ENCODE measurements around the gene CXADR.
A peak's percentile ranks its signal among the peaks of the same experiment; 100 is the strongest.
"Not testable (repeated sequence)": the region's sequence is repeated elsewhere in the genome, so short reads cannot be mapped to it uniquely, and the experiment has no call there.

CXADR gene

GRCh38 chr21:17512253-17513213 lies at the start of gene CXADR:
CXADR (plus strand) TSS chr21:17513043; CDS start chr21:17513130, 87 bp downstream.
- DNase-seq (ENCODE audit: low read depth, low spot score): peak; percentile 60

GRCh38 chr21:17466166-17466565 lies 46.7 kb upstream of the CXADR start:
- DNase-seq (ENCODE audit: low read depth, low spot score): no peak

- no peak for DNase-seq (ENCODE audit: low read depth, low spot score)
Observed at GRCh38 chr21:17467392-17467791, 45.5 kb upstream of the CXADR start.

- DNase-seq (ENCODE audit: low read depth, low spot score): no peak
Observed at GRCh38 chr21:17467829-17468228, 45.0 kb upstream of the CXADR start.

GRCh38 chr21:17468698-17469097 lies 44.1 kb upstream of the CXADR start:
- no peak for DNase-seq (ENCODE audit: low read depth, low spot score)

GRCh38 chr21:17469727-17470126 lies 43.1 kb upstream of the CXADR start:
- DNase-seq (ENCODE audit: low read depth, low spot score): no peak

- no peak for DNase-seq (ENCODE audit: low read depth, low spot score)
Observed at GRCh38 chr21:17472182-17472581, 40.7 kb upstream of the CXADR start.

GRCh38 chr21:17472592-17473271 lies 40.1 kb upstream of the CXADR start:
- DNase-seq (ENCODE audit: low read depth, low spot score): no peak

- DNase-seq (ENCODE audit: low read depth, low spot score): no peak
Observed at GRCh38 chr21:17476006-17476405, 36.8 kb upstream of the CXADR start.

GRCh38 chr21:17478156-17478555 lies 34.7 kb upstream of the CXADR start:
- DNase-seq (ENCODE audit: low read depth, low spot score): not testable (repeated sequence)

- DNase-seq (ENCODE audit: low read depth, low spot score): no peak
Observed at GRCh38 chr21:17479606-17480005, 33.2 kb upstream of the CXADR start.

- no peak for DNase-seq (ENCODE audit: low read depth, low spot score)
Observed at GRCh38 chr21:17482928-17483327, 29.9 kb upstream of the CXADR start.

GRCh38 chr21:17488620-17489019 lies 24.2 kb upstream of the CXADR start:
- DNase-seq (ENCODE audit: low read depth, low spot score): no peak

- DNase-seq (ENCODE audit: low read depth, low spot score): not testable (repeated sequence)
Observed at GRCh38 chr21:17489565-17489964, 23.3 kb upstream of the CXADR start.

- no peak for DNase-seq (ENCODE audit: low read depth, low spot score)
Observed at GRCh38 chr21:17491716-17492414, 21.0 kb upstream of the CXADR start.

- DNase-seq (ENCODE audit: low read depth, low spot score): no peak
Observed at GRCh38 chr21:17492415-17493168, 20.3 kb upstream of the CXADR start.

- DNase-seq (ENCODE audit: low read depth, low spot score): no peak
Observed at GRCh38 chr21:17494051-17494450, 18.8 kb upstream of the CXADR start.

GRCh38 chr21:17495680-17496079 lies 17.2 kb upstream of the CXADR start:
- DNase-seq (ENCODE audit: low read depth, low spot score): no peak

GRCh38 chr21:17497316-17497715 lies 15.5 kb upstream of the CXADR start:
- DNase-seq (ENCODE audit: low read depth, low spot score): no peak

- no peak for DNase-seq (ENCODE audit: low read depth, low spot score)
Observed at GRCh38 chr21:17498586-17498985, 14.3 kb upstream of the CXADR start.
